ENCODE data around the gene TNIK. TPM values are rescaled to one million over a fixed set of nuclear protein-coding genes. Genes with fewer than 3 reads are reported as not detected.

Gene TNIK
- total and polyA plus RNA-seq, 2 of the 13 experiments (the other 11 are each of a cell fraction or from before 2014, with no cell fraction given) = 0.15 to 0.22 TPM

DNA sequence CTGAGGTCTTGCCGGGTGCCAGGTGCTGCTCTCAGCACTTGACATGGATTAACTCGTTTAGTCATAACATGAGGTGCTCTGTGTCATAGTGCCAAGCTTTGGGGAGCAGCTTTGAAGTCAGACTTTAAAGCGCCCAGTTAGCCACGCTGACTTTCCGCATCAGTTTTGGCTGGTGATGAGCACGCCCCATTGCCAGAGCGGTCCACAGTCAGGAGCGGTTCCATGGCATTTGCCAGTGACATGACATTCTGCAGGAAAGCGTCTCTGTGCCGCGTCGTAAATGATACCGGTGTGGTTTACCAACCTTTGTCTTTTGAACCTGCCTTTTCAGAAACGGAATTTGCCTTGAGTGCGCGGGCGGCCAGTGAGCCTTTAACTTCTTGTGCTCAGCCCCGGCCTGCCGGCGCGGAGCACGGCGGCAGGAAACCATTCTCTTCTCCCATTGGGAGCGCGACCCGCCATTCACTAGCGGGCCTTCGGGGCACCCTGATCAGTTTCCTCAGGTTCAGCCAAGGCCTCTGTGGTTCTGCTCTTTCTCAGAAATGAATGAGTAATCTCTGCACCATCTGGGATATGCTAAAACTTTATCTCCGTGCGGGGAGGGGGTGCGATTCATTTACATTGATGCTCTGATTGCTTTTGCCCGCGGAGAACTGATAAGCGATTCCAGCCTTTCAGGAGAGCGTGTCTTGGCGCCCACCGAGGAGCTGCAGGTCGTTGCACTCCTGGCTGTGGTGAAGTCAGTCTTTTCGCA, 432.0 kb downstream of the TNIK start (continued):
- TF ChIP-seq ZFP36L2 (CRISPR knock-in tag; IDR thresholded peaks at IDR 0.05) = no peak
- no peak for TF ChIP-seq ZNF563 (CRISPR knock-in tag; IDR thresholded peaks at IDR 0.05)
- no peak for TF ChIP-seq ZNF530 (CRISPR knock-in tag; IDR thresholded peaks at IDR 0.05; ENCODE audit: low read depth)
- no peak for TF ChIP-seq RARA (CRISPR knock-in tag; IDR thresholded peaks at IDR 0.05)
- no peak for TF ChIP-seq ZNF562 (CRISPR knock-in tag; IDR thresholded peaks at IDR 0.05; ENCODE audit: borderline replicate concordance)
- TF ChIP-seq ZBTB38 (CRISPR knock-in tag; IDR thresholded peaks at IDR 0.05) = peak; percentile 57
- 0 out of 2 replicates have a peak, but pooled peaks have one; percentile 32 for TF ChIP-seq RBFOX2 (IDR thresholded peaks at IDR 0.05; ENCODE audit: low read depth, low read length)
- TF ChIP-seq ZNF33A (CRISPR knock-in tag; IDR thresholded peaks at IDR 0.05; ENCODE audit: borderline replicate concordance) = no peak
- no peak for TF ChIP-seq STAT5B (CRISPR knock-in tag; IDR thresholded peaks at IDR 0.05)
- TF ChIP-seq ZNF672 (CRISPR knock-in tag; IDR thresholded peaks at IDR 0.05) = no peak
- no peak for TF ChIP-seq ZNF547 (CRISPR knock-in tag; IDR thresholded peaks at IDR 0.05)
- TF ChIP-seq, protein P1, sequence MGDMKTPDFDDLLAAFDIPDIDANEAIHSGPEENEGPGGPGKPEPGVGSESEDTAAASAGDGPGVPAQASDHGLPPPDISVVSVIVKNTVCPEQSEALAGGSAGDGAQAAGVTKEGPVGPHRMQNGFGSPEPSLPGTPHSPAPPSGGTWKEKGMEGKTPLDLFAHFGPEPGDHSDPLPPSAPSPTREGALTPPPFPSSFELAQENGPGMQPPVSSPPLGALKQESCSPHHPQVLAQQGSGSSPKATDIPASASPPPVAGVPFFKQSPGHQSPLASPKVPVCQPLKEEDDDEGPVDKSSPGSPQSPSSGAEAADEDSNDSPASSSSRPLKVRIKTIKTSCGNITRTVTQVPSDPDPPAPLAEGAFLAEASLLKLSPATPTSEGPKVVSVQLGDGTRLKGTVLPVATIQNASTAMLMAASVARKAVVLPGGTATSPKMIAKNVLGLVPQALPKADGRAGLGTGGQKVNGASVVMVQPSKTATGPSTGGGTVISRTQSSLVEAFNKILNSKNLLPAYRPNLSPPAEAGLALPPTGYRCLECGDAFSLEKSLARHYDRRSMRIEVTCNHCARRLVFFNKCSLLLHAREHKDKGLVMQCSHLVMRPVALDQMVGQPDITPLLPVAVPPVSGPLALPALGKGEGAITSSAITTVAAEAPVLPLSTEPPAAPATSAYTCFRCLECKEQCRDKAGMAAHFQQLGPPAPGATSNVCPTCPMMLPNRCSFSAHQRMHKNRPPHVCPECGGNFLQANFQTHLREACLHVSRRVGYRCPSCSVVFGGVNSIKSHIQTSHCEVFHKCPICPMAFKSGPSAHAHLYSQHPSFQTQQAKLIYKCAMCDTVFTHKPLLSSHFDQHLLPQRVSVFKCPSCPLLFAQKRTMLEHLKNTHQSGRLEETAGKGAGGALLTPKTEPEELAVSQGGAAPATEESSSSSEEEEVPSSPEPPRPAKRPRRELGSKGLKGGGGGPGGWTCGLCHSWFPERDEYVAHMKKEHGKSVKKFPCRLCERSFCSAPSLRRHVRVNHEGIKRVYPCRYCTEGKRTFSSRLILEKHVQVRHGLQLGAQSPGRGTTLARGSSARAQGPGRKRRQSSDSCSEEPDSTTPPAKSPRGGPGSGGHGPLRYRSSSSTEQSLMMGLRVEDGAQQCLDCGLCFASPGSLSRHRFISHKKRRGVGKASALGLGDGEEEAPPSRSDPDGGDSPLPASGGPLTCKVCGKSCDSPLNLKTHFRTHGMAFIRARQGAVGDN (CRISPR knock-in tag; IDR thresholded peaks at IDR 0.05) = peak; percentile 94
- TF ChIP-seq, protein P2, sequence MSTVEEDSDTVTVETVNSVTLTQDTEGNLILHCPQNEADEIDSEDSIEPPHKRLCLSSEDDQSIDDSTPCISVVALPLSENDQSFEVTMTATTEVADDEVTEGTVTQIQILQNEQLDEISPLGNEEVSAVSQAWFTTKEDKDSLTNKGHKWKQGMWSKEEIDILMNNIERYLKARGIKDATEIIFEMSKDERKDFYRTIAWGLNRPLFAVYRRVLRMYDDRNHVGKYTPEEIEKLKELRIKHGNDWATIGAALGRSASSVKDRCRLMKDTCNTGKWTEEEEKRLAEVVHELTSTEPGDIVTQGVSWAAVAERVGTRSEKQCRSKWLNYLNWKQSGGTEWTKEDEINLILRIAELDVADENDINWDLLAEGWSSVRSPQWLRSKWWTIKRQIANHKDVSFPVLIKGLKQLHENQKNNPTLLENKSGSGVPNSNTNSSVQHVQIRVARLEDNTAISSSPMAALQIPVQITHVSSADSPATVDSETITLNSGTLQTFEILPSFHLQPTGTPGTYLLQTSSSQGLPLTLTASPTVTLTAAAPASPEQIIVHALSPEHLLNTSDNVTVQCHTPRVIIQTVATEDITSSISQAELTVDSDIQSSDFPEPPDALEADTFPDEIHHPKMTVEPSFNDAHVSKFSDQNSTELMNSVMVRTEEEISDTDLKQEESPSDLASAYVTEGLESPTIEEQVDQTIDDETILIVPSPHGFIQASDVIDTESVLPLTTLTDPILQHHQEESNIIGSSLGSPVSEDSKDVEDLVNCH (CRISPR knock-in tag; IDR thresholded peaks at IDR 0.05) = no peak
- no peak for TF ChIP-seq DNMT3B (CRISPR knock-in tag; conservative IDR thresholded peaks at IDR 0.05)
- no peak for TF ChIP-seq SNAPC2 (CRISPR knock-in tag; IDR thresholded peaks at IDR 0.05)
- no peak for TF ChIP-seq ZBTB8A (CRISPR knock-in tag; IDR thresholded peaks at IDR 0.05; ENCODE audit: borderline replicate concordance, low read depth)
- no peak for TF ChIP-seq ZNF33B (CRISPR knock-in tag; IDR thresholded peaks at IDR 0.05)
- TF ChIP-seq ZNF766 (CRISPR knock-in tag; IDR thresholded peaks at IDR 0.05; ENCODE audit: borderline replicate concordance) = no peak
- TF ChIP-seq, protein P3, sequence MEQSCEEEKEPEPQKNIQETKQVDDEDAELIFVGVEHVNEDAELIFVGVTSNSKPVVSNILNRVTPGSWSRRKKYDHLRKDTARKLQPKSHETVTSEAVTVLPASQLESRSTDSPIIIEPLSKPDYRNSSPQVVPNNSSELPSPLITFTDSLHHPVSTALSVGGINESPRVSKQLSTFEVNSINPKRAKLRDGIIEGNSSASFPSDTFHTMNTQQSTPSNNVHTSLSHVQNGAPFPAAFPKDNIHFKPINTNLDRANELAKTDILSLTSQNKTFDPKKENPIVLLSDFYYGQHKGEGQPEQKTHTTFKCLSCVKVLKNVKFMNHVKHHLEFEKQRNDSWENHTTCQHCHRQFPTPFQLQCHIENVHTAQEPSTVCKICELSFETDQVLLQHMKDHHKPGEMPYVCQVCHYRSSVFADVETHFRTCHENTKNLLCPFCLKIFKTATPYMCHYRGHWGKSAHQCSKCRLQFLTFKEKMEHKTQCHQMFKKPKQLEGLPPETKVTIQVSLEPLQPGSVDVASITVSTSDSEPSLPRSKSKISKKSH (CRISPR knock-in tag; IDR thresholded peaks at IDR 0.05; ENCODE audit: borderline replicate concordance) = no peak
- TF ChIP-seq ZNF382 (CRISPR knock-in tag; IDR thresholded peaks at IDR 0.05; ENCODE audit: borderline replicate concordance) = no peak

Data from HepG2 (cell line).